CD4-positive, alpha-beta T cell treated with Interleukin-4 for 1 hour (primary cell): ENCODE data around the gene DDAH2.
A peak's percentile ranks its signal among the peaks of the same experiment; 100 is the strongest.

Source experiments
- DNase-seq, 2 donors: peaks; one replicate each; pipeline ENCODE4 v3.0.0-alpha.2; 2020 to 2022

Gene DDAH2

DNA sequence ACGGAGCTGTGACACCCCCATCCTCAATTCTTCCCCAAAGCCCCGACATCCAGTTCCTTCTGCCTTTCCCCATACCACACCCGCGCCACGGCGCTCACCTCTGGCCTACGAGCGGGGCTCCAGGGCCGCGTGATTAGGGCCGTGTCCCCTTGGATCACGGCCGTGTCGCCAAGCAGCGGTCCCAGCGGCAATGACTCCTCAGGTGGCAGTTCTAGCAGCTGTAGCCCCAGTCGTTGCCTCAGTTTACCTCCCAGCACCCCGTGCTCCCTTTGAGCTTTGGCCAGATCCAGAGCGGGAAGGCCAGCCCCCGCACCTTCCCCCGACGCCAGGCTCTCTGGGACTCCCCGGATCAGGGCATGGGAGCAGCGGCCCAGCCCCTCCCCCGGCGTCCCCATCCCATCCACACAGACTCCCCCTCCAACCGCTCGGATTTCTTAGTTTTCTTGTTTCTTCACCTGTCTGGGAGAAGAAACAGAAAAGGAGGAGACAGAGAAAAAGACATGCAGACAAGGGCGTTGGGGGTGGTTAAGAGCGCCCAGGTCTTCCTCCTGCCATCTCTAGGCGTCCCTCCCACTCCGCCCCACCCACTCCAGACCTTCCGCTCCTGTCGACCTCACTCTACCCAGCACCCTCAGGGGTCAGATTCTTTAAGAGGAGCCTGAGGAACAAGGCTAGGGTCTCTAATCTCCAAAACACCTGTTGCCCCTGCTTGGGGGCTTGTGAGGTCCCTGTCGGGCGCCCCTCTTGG lies at the start of gene DDAH2:
Gene DDAH2, minus strand, starts transcription at position 533 of the 748 bp plus-strand sequence. Its CDS starts 138 bp downstream, at position 395.
- DNase-seq = no peak

DNA sequence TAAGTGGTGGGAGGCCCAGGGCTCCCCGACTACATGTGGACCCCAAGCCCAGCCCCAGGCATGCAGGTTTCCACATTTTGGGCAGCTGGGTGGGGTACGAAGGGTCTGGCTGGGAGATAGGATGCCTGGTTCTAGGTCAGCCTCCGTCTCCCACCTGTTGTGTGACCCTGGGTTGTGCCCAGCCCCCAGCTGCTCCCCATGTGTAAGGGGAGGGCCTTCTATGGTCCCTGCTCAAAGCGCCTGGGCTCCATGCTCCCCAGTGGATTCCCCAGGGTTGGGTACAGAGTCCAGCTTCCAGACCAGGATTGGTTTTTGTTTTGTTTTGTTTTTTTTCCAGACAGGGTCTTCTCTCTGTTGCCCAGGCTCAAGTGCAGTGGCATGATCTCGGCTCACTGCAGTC lies 49.1 kb upstream of the DDAH2 start:
- DNase-seq = no peak

GRCh38 chr6:31777667-31778050 lies 48.6 kb upstream of the DDAH2 start:
- DNase-seq = no peak

DNA sequence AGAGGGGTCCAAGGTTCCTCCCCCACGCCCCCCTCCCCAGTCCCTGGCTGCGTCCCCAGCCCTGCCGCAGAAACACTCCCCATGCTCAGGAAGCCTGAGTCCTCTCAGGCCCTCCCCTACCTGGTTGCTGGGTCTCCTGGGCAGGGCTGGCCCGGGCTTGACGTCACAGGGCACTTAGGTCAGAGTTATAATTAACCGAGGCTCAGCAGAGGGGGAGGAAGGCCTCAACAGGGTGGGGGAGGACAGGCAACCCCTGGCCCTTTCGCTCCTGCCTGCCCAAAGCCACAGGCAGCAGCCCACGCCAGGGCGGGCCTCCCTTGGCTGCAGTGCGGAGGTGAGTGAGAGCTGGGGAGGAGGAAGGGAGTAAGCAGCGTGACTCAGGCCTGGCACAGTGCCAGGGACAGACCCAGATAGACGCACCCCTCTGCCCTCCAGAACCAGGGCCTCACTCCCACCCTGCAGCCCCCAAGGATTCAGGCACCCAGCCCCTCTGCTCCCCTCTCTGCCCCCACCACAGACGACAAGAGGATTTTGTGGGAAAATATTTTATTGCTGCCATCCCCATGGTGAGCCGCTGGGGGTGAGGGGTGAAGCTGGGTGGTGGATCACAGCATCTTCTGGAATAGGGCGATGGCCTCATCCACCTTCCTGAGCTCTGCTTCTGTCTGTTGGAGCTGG lies 48.0 kb upstream of the DDAH2 start, which contains the start of gene VWA7:
Gene VWA7, minus strand, starts transcription at position 340 of the 678 bp plus-strand sequence. CDS start 549 bp downstream, outside the sequence.
- peak; percentile 80 to 83 for DNase-seq

DNA sequence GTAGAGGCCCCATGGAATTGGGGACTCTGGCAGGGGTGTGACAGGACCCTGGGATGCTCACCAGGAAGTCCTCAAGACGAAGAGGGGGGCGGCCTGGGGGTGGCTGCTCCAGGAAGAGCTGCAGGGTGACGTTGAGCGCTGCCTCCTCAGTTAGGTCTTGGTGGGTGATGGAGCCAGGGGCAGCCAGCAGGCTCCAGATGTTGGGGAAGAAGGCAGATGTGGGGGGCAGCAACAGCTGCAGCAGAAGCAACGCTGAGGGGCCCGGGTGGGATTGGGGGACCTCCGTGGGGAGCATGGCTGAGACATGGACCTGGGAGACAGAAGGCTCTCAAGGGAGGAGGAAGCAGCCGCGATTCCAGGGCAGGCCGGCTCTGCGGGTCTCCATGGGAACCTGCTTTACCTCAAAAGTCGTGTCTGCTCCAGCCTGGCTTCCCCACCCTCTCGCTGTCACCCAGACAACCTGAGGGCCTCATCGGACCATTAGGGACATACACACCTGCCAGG lies 47.4 kb upstream of the DDAH2 start:
- no peak for DNase-seq

GRCh38 chr6:31775633-31776484 lies 46.8 kb upstream of the DDAH2 start:
- DNase-seq = no peak

GRCh38 chr6:31775184-31775583 lies 46.1 kb upstream of the DDAH2 start:
- no peak for DNase-seq

GRCh38 chr6:31771992-31772358 lies 42.9 kb upstream of the DDAH2 start:
- no peak for DNase-seq

DNA sequence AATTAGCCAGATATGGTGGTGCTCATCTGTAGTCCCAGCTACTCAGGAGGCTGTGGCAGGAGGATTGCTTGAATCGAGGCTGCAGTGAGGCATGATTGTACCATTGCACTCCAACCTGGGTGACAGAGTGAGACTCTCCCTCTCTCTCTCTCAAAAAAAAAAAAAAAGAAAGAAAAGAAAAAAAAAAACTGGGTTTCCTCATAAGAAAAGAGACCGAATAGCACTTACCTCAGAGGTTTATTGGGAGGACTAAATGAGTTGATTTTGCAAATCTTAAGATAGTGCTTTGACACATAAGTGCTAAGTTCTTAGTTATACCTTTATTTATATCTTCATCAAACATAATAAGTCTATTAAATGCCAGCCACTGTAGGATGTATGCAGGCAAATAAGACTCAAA lies 41.8 kb upstream of the DDAH2 start:
- no peak for DNase-seq

DNA sequence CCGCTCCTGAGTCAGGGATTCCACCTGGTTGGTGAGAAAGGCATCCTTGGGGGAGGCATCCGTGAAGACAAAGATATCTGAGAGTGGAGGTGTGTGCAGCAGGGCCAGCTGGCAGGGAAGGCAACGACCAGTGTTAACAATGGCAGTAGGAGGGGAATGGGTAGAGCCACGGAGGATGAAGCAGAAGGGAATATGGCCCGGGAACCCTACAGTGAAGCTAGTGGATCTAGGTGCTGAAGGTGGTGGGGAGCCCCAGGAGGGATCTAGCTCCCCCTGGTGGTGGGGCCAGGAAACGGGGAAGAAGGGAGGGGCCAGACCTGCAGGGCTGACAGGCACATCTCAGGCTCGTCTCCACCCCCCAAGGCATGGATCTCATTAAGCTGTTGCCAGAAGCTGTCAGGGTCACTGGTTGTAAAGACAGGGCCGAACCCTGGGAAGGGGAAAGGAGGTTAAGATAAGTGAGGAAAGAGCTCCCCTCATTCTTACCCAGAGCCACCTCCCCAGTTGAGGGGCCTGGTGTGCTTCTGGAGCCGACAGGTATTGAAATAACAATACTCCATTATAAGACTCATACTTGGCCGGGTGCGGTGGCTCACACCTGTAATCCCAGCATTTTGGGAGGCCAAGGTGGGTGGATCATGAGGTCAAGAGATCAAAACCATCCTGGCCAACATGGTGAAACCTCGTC lies 40.7 kb upstream of the DDAH2 start:
- peak; percentile 86 for DNase-seq

- no peak for DNase-seq
Observed at GRCh38 chr6:31768363-31769257, 39.5 kb upstream of the DDAH2 start.

DNA sequence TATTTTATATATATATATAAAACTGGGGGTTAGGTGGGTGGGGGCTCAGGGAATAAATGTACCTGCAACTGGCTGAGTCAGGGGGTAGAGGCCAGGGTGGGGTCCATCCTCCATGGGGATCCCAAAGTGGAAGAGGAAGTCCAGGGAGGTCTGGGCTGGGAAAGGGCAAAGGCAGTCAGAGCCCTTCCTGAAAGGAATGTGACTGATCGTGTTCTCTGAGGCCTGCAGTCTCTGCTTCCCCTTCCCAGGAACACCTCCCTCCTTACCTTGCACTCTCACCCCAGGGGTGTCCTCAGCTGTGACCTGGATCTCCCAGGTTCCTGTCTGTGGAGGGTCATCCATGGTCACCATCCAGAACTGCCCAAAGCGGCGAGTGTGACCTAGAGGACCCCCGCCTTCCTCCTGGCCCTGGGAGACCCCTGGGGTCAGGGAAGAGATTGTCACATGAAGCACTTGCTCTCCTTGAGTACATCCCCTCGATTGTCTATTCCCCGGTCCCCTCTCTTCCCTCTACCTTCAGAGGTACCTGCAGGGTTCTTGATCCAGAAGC lies 38.1 kb upstream of the DDAH2 start:
- no peak for DNase-seq

- DNase-seq = no peak
Observed at GRCh38 chr6:31765910-31766794, 37.1 kb upstream of the DDAH2 start.

GRCh38 chr6:31765559-31765909 lies 36.4 kb upstream of the DDAH2 start:
- no peak for DNase-seq

DNA sequence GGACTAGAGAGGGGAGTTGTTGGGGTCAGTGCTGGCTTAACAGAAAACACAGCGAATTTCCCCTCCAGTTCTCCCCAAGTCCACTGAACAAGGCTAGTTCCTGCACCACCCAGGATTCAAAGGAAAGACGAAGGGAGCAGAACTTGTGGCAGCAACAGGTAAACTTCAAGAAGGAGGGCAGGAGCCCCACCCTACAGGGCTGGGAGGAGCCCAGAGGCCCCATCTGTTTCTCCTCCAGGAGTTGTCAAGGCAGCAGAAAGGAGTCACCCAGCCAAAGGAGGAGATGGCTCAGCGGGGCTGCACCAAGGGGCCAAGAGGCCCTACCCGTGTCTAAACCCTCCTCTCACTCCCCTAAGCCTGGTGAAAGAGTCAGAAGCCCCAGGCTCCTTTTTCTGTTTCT lies 35.1 kb upstream of the DDAH2 start:
- no peak for DNase-seq

- no peak for DNase-seq
Observed at GRCh38 chr6:31763619-31763940, 34.5 kb upstream of the DDAH2 start.

- DNase-seq = no peak
Observed at GRCh38 chr6:31762878-31763618, 33.9 kb upstream of the DDAH2 start.

DNA sequence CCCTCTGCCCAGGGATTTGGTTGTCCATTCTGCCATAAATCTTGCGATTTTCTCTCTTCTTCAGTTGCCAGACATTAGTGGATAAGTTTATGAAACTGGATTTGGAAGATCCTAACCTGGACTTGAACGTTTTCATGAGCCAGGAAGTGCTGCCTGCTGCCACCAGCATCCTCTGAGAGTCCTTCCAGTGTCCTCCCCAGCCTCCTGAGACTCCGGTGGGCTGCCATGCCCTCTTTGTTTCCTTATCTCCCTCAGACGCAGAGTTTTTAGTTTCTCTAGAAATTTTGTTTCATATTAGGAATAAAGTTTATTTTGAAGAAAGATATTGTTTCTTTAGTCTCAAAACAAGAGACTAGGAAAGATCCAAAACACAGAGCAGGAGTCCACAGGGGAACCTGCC lies 33.3 kb upstream of the DDAH2 start, which contains the start of gene SAPCD1:
Gene SAPCD1, plus strand, starts transcription at position 301 of the 400 bp plus-strand sequence. CDS start 399 bp downstream, outside the sequence.
- DNase-seq = no peak

DNA sequence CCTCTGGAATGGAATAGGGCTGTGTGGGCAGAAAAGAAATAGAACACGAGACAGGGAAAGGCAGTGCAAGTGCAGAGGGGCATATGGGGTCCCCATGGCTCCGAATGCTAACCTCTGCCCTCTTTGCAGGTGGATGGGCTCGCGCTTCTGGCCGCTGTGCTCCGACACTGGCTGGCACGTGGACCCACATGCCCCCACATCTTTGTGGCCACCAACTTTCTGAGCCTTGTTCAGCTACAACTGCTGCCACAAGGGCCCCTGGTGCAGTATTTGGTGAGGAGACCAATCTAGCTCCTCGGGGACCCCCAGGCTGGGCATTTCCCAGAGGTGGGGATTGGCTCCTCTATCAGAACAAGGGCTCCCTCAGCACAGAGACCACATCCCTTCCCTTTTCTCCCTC lies 32.2 kb upstream of the DDAH2 start:
- DNase-seq = no peak

DNA sequence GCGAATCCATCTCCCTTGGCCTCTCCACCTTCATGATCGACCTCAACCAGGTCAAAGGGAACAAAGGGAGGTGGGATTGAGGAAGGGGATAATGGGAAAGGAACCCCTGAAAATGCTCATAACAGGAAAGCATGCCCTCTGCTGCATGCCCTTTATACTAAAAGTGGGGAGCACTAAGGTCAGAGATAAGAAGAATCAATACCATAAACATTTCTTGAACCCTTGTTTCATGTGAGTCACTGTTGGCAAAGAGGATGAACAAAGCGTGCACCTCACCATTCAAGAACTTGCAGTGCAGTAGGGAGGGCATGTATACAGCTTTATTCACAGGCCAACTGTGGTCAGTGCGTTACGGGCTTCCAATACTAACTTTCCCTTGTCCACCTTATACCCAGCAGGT lies 31.7 kb upstream of the DDAH2 start:
- DNase-seq = no peak
